PC-3 (cell line): ENCODE results near the gene MYOZ2. TPM values are rescaled to one million over a fixed set of nuclear protein-coding genes. Genes with fewer than 3 reads are reported as not detected.

Experiments used
- ATAC-seq: fragments of 200-7000 bp; cut with Tn5 transposase; 2 replicates; pipeline ENCODE4 v1.9.1; 2020; ENCODE audit warnings: mild to moderate bottlenecking, moderate library complexity
- BruUV-seq: library from RNA; stranded (reverse); fragments of 400-500 nt; replicated peaks from 2 replicates; lab custom pipeline; 2021; lab: Mats Ljungman, UMichigan
- CTCF ChIA-PET: fragments of 300-600 bp; sonication (Branson Sonifier 250); formaldehyde crosslinking; loops from one replicate; lab custom pipeline; 2022; ENCODE audit warnings: antibody characterized with exemption; lab: Charles Lee
- POLR2A ChIA-PET: fragments of 300-600 bp; sonication (Branson Sonifier 250); formaldehyde crosslinking; loops from one replicate; lab custom pipeline; 2022; ENCODE audit warnings: antibody characterized with exemption; ENCODE audit not compliant: unreplicated experiment; lab: Charles Lee
- DNase-seq: peaks from one replicate; pipeline ENCODE4 v3.0.0-alpha.2; 2015
- H2AFZ ChIP-seq: fragments of 300-600 bp; sonication (generic); 2 replicates; pipeline ENCODE4 v1.6.0; 2016; ENCODE audit warnings: antibody characterized with exemption, low read length
- H3F3A ChIP-seq: fragments of 300-600 bp; sonication (generic); one replicate; pipeline ENCODE4 v1.6.0; 2017; ENCODE audit warnings: antibody characterized with exemption, low read length, control low read depth, mild to moderate bottlenecking; ENCODE audit not compliant: unreplicated experiment
- H3K27ac ChIP-seq: fragments of 300-600 bp; sonication (generic); 2 replicates; pipeline ENCODE4 v1.5.1; 2016; ENCODE audit warnings: mild to moderate bottlenecking, low read length
- H3K27me3 ChIP-seq: fragments of 300-600 bp; sonication (generic); 2 replicates; pipeline ENCODE4 v1.6.1; 2016; ENCODE audit warnings: low read length, mixed read lengths
- H3K36me3 ChIP-seq: fragments of 300-600 bp; sonication (generic); 2 replicates; pipeline ENCODE4 v1.6.1; 2016; ENCODE audit warnings: low read depth, mixed run types, low read length, mixed read lengths
- H3K4me1 ChIP-seq: fragments of 300-600 bp; sonication (generic); 2 replicates; pipeline ENCODE4 v1.5.1; 2016; ENCODE audit warnings: low read length; ENCODE audit not compliant: insufficient read depth
- H3K4me2 ChIP-seq: fragments of 300-600 bp; sonication (generic); 2 replicates; pipeline ENCODE4 v1.6.0; 2016; ENCODE audit warnings: low read length
- H3K4me3 ChIP-seq: fragments of 300-600 bp; sonication (generic); 2 replicates; pipeline ENCODE4 v1.5.1; 2016; ENCODE audit warnings: mild to moderate bottlenecking, low read length, mixed read lengths
- H3K79me2 ChIP-seq: fragments of 300-600 bp; sonication (generic); 2 replicates; pipeline ENCODE4 v1.6.1; 2017; ENCODE audit warnings: low read length, mixed read lengths
- H3K9ac ChIP-seq: fragments of 300-600 bp; sonication (generic); 2 replicates; pipeline ENCODE4 v1.6.0; 2016; ENCODE audit warnings: mild to moderate bottlenecking, low read length
- H3K9me2 ChIP-seq: fragments of 300-600 bp; sonication (generic); replicated peaks from 2 replicates; pipeline ENCODE4 v1.6.1; 2016; ENCODE audit warnings: mixed run types, low read length, mixed read lengths
- H3K9me3 ChIP-seq: fragments of 300-600 bp; sonication (generic); 2 replicates; pipeline ENCODE4 v1.6.1; 2016; ENCODE audit warnings: low read length, mixed read lengths
- H4K20me1 ChIP-seq: fragments of 300-600 bp; sonication (generic); 2 replicates; pipeline ENCODE4 v1.6.1; 2016; ENCODE audit warnings: low read length, mixed read lengths
- CTCF ChIP-seq: fragments of 300-600 bp; sonication (generic); conservative IDR thresholded peaks from 2 replicates; pipeline ENCODE4 v1.5.1; 2017; ENCODE audit warnings: antibody characterized with exemption, low read depth, mild to moderate bottlenecking, low read length
- EZH2 ChIP-seq: fragments of 300-600 bp; sonication (generic); IDR thresholded peaks from one replicate; pipeline ENCODE4 v1.6.1; 2017; ENCODE audit warnings: antibody characterized with exemption, mild to moderate bottlenecking, low read length; ENCODE audit not compliant: unreplicated experiment
- EZH2phosphoT487 ChIP-seq: fragments of 300-600 bp; sonication (generic); IDR thresholded peaks from 2 replicates; pipeline ENCODE4 v1.6.1; 2018; ENCODE audit warnings: mild to moderate bottlenecking, antibody characterized with exemption, low read length, borderline replicate concordance
- intact Hi-C: fragments of 100-400 bp; cut with micrococcal nuclease; formaldehyde crosslinking; loops from 2 replicates; pipeline ENCODE4 v1.9.0; 2023
- total RNA-seq: library from RNA; depleted of rRNA; stranded (reverse); fragments of >200 nt; gene quantifications from 2 replicates; pipeline ENCODE4 v1.2.3, GENCODE V29; 2014

The MYOZ2 gene
- total RNA-seq, 1 experiment from 2014 or later, result not detected

DNA sequence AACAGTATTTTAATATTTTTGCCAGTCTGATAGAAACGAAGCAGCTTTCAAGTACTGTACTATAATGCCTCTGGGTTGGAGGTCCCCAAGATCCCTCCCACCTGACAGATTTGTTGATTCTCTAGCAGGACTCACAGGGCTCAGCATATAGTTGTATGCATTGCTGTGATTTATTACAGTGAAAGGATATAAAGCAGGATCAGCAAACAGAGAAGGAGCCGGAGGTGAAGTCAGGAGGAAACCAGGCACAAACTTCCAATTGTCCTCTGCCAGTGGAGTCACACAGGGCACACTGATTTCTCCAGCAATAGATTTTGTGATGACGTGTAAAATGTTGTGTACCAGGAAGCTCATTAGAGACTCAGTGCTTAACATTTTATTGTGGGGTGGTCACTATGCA, 95.9 kb downstream of the MYOZ2 start:
- Histone ChIP-seq H4K20me1 (no peaks in the 10 kb centered on the region), H3K4me2 (no peak overlapping the region), H3K27me3 (no peaks in the 10 kb centered on the region), H3K9me2 (no peaks in the 10 kb centered on the region), H3K9me3 (no peaks in the 10 kb centered on the region), H3K4me3 (no peak overlapping the region), H2AFZ (no peak overlapping the region), H3K27ac (no peak overlapping the region), H3K36me3 (no peaks in the 10 kb centered on the region), H3K79me2 (peaks cover 21% of the 10 kb centered on the region), H3F3A (no peaks in the 10 kb centered on the region), H3K9ac (no peak overlapping the region), H3K4me1 (no peaks in the 10 kb centered on the region)
- DNase-seq (no peak), ATAC-seq (no peak)
- ChIA-PET POLR2A (no interaction called here), CTCF (no interaction called here)
- no TSS peak for BruUV-seq
- no peak for TF ChIP-seq EZH2phosphoT487
- TF ChIP-seq CTCF, result no peak
- no peak for TF ChIP-seq EZH2
- intact Hi-C loops, result no loop called here

DNA sequence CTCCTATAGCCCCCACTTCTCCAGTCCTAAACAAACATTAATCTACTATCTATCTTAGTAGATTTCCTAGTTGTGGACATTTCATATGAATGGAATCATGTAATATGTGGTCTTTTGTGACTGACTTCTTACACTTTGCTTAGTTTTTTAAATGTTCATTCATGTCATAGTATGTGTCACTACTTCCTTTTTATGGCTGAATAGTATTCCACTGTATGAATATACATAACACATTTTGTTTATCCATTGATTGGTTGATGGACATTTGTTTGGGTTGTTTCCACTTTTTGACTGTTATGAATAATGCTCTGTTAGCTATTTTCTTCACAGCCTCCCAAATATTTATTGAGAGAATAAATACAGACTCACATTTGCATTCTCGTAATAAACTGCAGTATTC, 96.7 kb downstream of the MYOZ2 start:
- H3K9me2 ChIP-seq, result no peaks in the 10 kb centered on the region
- ChIA-PET POLR2A (no interaction called here), CTCF (no interaction called here)
- H3F3A ChIP-seq, result no peaks in the 10 kb centered on the region
- no peak overlapping the region for H3K9ac ChIP-seq
- H3K79me2 ChIP-seq, result peaks cover 21% of the 10 kb centered on the region
- H3K9me3 ChIP-seq, result no peaks in the 10 kb centered on the region
- H3K4me2 ChIP-seq, result no peak overlapping the region
- ATAC-seq (no peak), DNase-seq (no peak)
- H3K4me3 ChIP-seq, result no peak overlapping the region
- no peak for TF ChIP-seq EZH2
- no peak for TF ChIP-seq CTCF
- no peak for TF ChIP-seq EZH2phosphoT487
- intact Hi-C loops, result no loop called here
- BruUV-seq, result no TSS peak
- H4K20me1 ChIP-seq, result no peaks in the 10 kb centered on the region
- H2AFZ ChIP-seq, result no peak overlapping the region
- no peaks in the 10 kb centered on the region for H3K36me3 ChIP-seq
- no peaks in the 10 kb centered on the region for H3K4me1 ChIP-seq
- no peaks in the 10 kb centered on the region for H3K27me3 ChIP-seq
- H3K27ac ChIP-seq, result no peak overlapping the region

DNA sequence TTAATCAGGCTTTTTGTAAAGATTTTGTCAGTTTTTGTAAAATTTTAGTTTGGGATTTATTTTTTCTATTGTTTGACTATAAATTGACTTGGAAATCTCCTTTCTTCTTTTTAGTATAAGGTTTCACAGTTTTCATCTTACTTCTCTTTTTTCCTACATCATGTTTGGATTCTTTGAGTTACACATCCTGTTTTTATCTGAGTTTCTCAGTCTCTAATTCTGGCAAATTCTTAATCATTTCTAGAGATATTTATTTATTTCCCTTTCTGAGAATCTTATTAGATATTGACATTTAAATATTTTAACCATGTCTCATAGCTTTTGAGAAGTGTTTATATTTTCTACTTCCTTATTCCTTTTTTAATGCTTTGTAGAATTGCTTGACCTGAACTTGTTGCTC, 97.6 kb downstream of the MYOZ2 start:
- H3K36me3 ChIP-seq, result no peaks in the 10 kb centered on the region
- H3K27ac ChIP-seq, result no peak overlapping the region
- no peaks in the 10 kb centered on the region for H3K9me3 ChIP-seq
- no peaks in the 10 kb centered on the region for H3K4me1 ChIP-seq
- no peak overlapping the region for H3K4me3 ChIP-seq
- ChIA-PET CTCF (no interaction called here), POLR2A (no interaction called here)
- TF ChIP-seq EZH2phosphoT487, result no peak
- no peak overlapping the region for H2AFZ ChIP-seq
- H3K79me2 ChIP-seq, result peaks cover 21% of the 10 kb centered on the region
- H3F3A ChIP-seq, result no peaks in the 10 kb centered on the region
- no TSS peak for BruUV-seq
- no peak for ATAC-seq
- no peaks in the 10 kb centered on the region for H4K20me1 ChIP-seq
- no peaks in the 10 kb centered on the region for H3K27me3 ChIP-seq
- H3K9me2 ChIP-seq, result no peaks in the 10 kb centered on the region
- H3K4me2 ChIP-seq, result no peak overlapping the region
- H3K9ac ChIP-seq, result no peak overlapping the region
- no peak for DNase-seq
- intact Hi-C loops, result no loop called here
